Lower leg skin (tissue), 4 donors: ENCODE results near the gene MECR. TPM values are rescaled to one million over a fixed set of nuclear protein-coding genes. Genes with fewer than 3 reads are reported as not detected.

ENCODE experiments used
- DNase-seq, 2 donors: peaks; one replicate each; pipeline ENCODE4 v3.0.0-alpha.2; 2019; ENCODE audit warnings: low spot score in 2 of 2
- H3K4me3 ChIP-seq: fragments of 200-600 bp; sonication (generic); 2 replicates; pipeline ENCODE4 v1.5.1; 2017; ENCODE audit warnings: mild to moderate bottlenecking, low read depth; ENCODE audit not compliant: poor library complexity, severe bottlenecking
- CTCF ChIP-seq, 3 donors: fragments of 450-650 bp; IDR thresholded peaks; one replicate each; pipeline ENCODE4 v1.5.1; 2016; ENCODE audit warnings: antibody characterized with exemption in 3 of 3, mild to moderate bottlenecking in 3 of 3, moderate library complexity in 2 of 3
- POLR2A ChIP-seq, 2 donors: fragments of 450-650 bp; IDR thresholded peaks; one replicate each; pipeline ENCODE4 v1.6.1; 2016 to 2017; ENCODE audit warnings: antibody characterized with exemption in 2 of 2, mild to moderate bottlenecking in 1 of 2, moderate library complexity in 1 of 2
- WGBS, 2 donors: methylation state at CpG; one replicate each; pipeline ENCODE4 v1.1.5; 2018; 5-methylcytosine and 5-hydroxymethylcytosine counted together
- intact Hi-C: fragments of 100-400 bp; cut with DNase I; formaldehyde crosslinking; loops from one replicate; pipeline ENCODE4 v1.15.0; 2023; ENCODE audit warnings: low total_unique reads
- total RNA-seq, 4 donors: library from RNA; depleted of rRNA; stranded (reverse); fragments of >200 nt; gene quantifications; one replicate each; pipeline ENCODE4 v1.1.0, GENCODE V29; 2016

Gene MECR
- total RNA-seq, 4 donors from 2014 or later, result 23.2 to 28.3 (median 25.3) TPM

DNA sequence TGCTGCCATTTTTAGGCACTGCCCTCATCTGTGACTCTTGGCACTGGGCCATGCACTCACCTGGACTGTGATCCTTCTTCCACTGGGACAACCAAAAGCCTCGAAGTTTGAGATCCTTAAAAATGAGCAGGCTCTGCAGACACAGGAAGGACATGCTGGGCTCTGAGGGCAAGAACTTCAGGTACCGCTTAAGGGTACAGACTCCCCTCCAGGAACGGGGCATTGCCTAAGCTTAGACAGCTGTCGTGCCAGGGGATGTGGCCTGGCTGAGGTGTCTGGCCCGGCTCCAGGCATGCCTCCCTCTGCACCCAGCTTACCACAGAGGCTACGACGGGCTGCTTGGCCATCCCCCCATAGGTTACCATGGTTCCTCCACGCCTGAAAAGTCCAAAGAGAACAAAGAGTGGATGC, 34.8 kb downstream of the MECR start:
- no peak overlapping the region for H3K4me3 ChIP-seq
- TF ChIP-seq POLR2A (IDR thresholded peaks at IDR 0.05) (no peak), CTCF (IDR thresholded peaks at IDR 0.05) (no peak)
- no peak for DNase-seq
- intact Hi-C loops, result no loop called here
- 55 to 87% methylated on average over 8 of the region's 8 CpGs for WGBS, 2 donors

GRCh38 chr1:29193879-29194455, 36.8 kb downstream of the MECR start:
- TF ChIP-seq POLR2A (IDR thresholded peaks at IDR 0.05), result no peak
- TF ChIP-seq CTCF (IDR thresholded peaks at IDR 0.05), result no peak
- intact Hi-C loops, result no loop called here
- no peak overlapping the region for H3K4me3 ChIP-seq
- 96 to 97% methylated on average over 8 of the region's 8 CpGs for WGBS, 2 donors
- no peak for DNase-seq

GRCh38 chr1:29190718-29191117, 40.0 kb downstream of the MECR start:
- TF ChIP-seq POLR2A (IDR thresholded peaks at IDR 0.05), result no peak
- no peak for TF ChIP-seq CTCF (IDR thresholded peaks at IDR 0.05)
- H3K4me3 ChIP-seq, result no peak overlapping the region
- WGBS, 2 donors, result 94% methylated on average over 6 of the region's 6 CpGs
- no peak for DNase-seq
- intact Hi-C loops, result no loop called here

- intact Hi-C loops, result no loop called here
- TF ChIP-seq CTCF (IDR thresholded peaks at IDR 0.05), result no peak
- no peak for TF ChIP-seq POLR2A (IDR thresholded peaks at IDR 0.05)
- DNase-seq, result peak in 1 of 2 donors; percentile 43
- no peak overlapping the region for H3K4me3 ChIP-seq
- WGBS, 2 donors, result 90 to 92% methylated on average over 1 of the region's 1 CpG
Measured at GRCh38 chr1:29186707-29187106, 44.0 kb downstream of the MECR start.

DNA sequence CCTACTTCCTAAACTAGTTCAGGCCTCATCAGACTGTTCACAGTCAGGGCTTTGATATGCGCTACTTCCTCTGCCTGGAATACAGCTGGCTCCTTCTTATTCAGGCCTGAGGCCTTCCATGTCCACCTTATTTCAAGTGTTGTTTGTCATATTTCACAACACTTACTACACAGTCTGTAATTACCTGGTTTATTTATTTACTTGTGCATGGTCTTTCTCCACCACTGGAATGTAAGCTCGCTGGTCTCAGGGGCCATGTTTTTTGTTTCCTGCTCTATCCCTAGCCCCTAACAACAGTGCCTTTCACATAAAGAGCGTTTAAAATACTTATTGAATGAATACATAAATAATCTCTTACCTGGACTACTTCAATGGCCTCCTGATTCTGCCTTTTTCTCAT, 44.5 kb downstream of the MECR start:
- intact Hi-C loops, result no loop called here

More for the DNA sequence above, 44.5 kb downstream of the MECR start:
- WGBS, 2 donors, result 73 to 84% methylated on average over 3 of the region's 3 CpGs
- H3K4me3 ChIP-seq, result no peak overlapping the region
- DNase-seq, result peak in 1 of 2 donors; percentile 7
- TF ChIP-seq CTCF (IDR thresholded peaks at IDR 0.05) (no peak), POLR2A (IDR thresholded peaks at IDR 0.05) (no peak)
